Activated T-helper 17 cell treated with anti-CD3 and anti-CD28 coated beads, Interleukin-2, amount 50 U/mL, for 72 hours (primary cell): ENCODE measurements around the gene PRSS50. TPM values are rescaled to one million over a fixed set of nuclear protein-coding genes. Genes with fewer than 3 reads are reported as not detected.
A peak's percentile ranks its signal among the peaks of the same experiment; 100 is the strongest.
"Not testable (repeated sequence)": the region's sequence is repeated elsewhere in the genome, so short reads cannot be mapped to it uniquely, and the experiment has no call there.

Experiments
- ATAC-seq: fragments of 150-1000 bp; cut with Tn5 transposase; replicated peaks from 2 replicates; pipeline ENCODE4 v1.10.0; 2021; ENCODE audit warnings: mild to moderate bottlenecking, moderate library complexity
- H3K27ac Mint-ChIP-seq: one replicate; pipeline ENCODE4 v1.8.0; 2022; ENCODE audit warnings: mixed read lengths
- H3K27me3 Mint-ChIP-seq: one replicate; pipeline ENCODE4 v1.8.0; 2022; ENCODE audit warnings: mixed read lengths
- H3K36me3 Mint-ChIP-seq: one replicate; pipeline ENCODE4 v1.8.0; 2022; ENCODE audit warnings: low read depth, mild to moderate bottlenecking, mixed read lengths
- H3K4me1 Mint-ChIP-seq: one replicate; pipeline ENCODE4 v1.8.0; 2022; ENCODE audit warnings: mixed read lengths
- H3K4me3 Mint-ChIP-seq: one replicate; pipeline ENCODE4 v1.8.0; 2022; ENCODE audit warnings: mild to moderate bottlenecking, mixed read lengths
- H3K9me3 Mint-ChIP-seq: one replicate; pipeline ENCODE4 v1.8.0; 2022; ENCODE audit warnings: mixed read lengths
- total RNA-seq, 2 donors: library from RNA; stranded (reverse); gene quantifications; one replicate each; pipeline ENCODE4 v1.2.3, GENCODE V29; 2022

Gene PRSS50
- total RNA-seq, 2 donors from 2014 or later: 0.11 TPM; not detected in 1

GRCh38 chr3:46707601-46708011 lies 10.1 kb downstream of the PRSS50 start:
- no peaks in the 10 kb centered on the region for H3K27me3 Mint-ChIP-seq
- H3K36me3 Mint-ChIP-seq: no peaks in the 10 kb centered on the region
- ATAC-seq: no peak
- no peaks in the 10 kb centered on the region for H3K4me1 Mint-ChIP-seq
- H3K4me3 Mint-ChIP-seq: no peak overlapping the region
- peak overlapping the region; percentile 25 for H3K27ac Mint-ChIP-seq
- no peaks in the 10 kb centered on the region for H3K9me3 Mint-ChIP-seq

DNA sequence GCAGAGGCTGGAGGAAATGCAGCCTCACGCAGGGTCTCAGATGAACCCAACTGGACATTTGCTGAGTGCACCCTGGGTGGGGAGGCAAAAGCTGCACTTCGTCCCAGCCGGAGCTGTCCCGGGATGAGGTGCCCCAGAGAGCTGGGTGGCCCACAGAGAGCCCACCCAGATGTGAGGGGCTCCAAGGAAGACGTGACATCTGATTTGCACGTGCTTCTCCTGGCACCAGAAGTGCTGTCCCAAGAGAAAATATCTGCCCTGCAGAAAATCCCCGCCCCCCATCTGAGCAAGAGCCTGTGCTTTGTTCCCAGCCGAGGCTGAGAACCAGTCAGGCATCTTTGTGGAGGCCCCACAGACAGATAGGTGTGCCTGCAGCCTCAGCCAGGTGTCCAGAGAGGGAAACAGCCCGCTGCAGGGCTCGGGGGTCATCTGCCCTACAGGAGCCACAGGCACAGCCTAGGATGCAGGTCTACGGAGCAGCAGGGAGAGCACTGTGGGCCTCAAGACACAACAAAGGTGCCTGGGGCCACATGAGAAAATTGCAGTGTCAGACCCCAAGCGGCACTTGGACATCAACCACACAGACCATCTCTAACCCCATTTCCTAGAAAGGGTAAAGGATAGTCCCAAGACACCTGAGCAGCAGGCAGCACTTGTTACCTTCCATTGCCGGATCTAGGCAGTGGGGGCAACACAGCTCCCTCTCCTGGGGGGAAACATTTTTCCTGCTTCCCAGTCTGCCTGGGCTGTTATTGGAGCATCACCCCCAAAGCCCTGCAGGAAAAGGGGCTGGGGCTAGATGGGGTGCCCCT lies 10.7 kb downstream of the PRSS50 start:
- H3K4me3 Mint-ChIP-seq: no peak overlapping the region
- no peaks in the 10 kb centered on the region for H3K9me3 Mint-ChIP-seq
- no peaks in the 10 kb centered on the region for H3K36me3 Mint-ChIP-seq
- no peaks in the 10 kb centered on the region for H3K27me3 Mint-ChIP-seq
- H3K4me1 Mint-ChIP-seq: peaks cover 1% of the 10 kb centered on the region
- no peak overlapping the region for H3K27ac Mint-ChIP-seq
- no peak for ATAC-seq

GRCh38 chr3:46705751-46706552 lies 11.7 kb downstream of the PRSS50 start:
- ATAC-seq: no peak
- Mint-ChIP-seq H3K4me3 (no peak overlapping the region), H3K4me1 (peaks cover 5% of the 10 kb centered on the region), H3K36me3 (no peaks in the 10 kb centered on the region), H3K27me3 (peaks cover 4% of the 10 kb centered on the region), H3K27ac (no peak overlapping the region), H3K9me3 (no peaks in the 10 kb centered on the region)

- Mint-ChIP-seq H3K4me1 (peaks cover 5% of the 10 kb centered on the region), H3K9me3 (no peaks in the 10 kb centered on the region), H3K36me3 (no peaks in the 10 kb centered on the region), H3K27ac (no peak overlapping the region), H3K4me3 (no peak overlapping the region), H3K27me3 (peaks cover 4% of the 10 kb centered on the region)
- ATAC-seq: peak; percentile 83
Observed at GRCh38 chr3:46705022-46705530, 12.6 kb downstream of the PRSS50 start.

- not testable (repeated sequence) for H3K9me3 Mint-ChIP-seq, H3K4me1 Mint-ChIP-seq, H3K27me3 Mint-ChIP-seq, ATAC-seq, H3K27ac Mint-ChIP-seq, H3K36me3 Mint-ChIP-seq, H3K4me3 Mint-ChIP-seq
Observed at GRCh38 chr3:46704346-46704745, 13.3 kb downstream of the PRSS50 start.

DNA sequence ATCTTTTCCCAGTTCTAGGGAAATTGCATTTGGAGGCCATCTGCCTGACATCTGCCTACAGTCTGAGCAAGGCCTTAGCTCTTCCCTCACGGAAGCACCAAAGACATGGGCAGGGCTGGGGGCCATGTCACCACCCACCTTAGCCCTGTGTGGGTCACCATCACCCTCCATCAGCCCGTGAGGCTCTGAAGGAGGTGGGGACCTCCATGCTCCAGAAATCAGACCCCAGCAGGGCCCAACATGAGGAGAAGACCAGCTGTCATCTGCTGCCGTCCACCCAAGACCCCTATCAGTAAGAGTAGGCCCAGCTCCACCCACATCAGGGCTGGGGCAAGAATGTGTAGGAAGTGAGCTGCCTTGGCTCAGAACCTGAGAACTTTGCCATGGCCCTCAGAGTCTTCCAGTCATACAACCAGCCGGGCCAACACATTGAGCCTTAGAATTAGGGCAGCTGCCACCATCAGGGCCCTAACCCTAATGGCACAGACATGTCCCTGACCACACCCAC lies 14.6 kb downstream of the PRSS50 start:
- Mint-ChIP-seq H3K27ac (no peak overlapping the region), H3K4me1 (peaks cover 5% of the 10 kb centered on the region), H3K4me3 (no peak overlapping the region), H3K27me3 (peaks cover 4% of the 10 kb centered on the region), H3K36me3 (no peaks in the 10 kb centered on the region), H3K9me3 (no peaks in the 10 kb centered on the region)
- no peak for ATAC-seq

DNA sequence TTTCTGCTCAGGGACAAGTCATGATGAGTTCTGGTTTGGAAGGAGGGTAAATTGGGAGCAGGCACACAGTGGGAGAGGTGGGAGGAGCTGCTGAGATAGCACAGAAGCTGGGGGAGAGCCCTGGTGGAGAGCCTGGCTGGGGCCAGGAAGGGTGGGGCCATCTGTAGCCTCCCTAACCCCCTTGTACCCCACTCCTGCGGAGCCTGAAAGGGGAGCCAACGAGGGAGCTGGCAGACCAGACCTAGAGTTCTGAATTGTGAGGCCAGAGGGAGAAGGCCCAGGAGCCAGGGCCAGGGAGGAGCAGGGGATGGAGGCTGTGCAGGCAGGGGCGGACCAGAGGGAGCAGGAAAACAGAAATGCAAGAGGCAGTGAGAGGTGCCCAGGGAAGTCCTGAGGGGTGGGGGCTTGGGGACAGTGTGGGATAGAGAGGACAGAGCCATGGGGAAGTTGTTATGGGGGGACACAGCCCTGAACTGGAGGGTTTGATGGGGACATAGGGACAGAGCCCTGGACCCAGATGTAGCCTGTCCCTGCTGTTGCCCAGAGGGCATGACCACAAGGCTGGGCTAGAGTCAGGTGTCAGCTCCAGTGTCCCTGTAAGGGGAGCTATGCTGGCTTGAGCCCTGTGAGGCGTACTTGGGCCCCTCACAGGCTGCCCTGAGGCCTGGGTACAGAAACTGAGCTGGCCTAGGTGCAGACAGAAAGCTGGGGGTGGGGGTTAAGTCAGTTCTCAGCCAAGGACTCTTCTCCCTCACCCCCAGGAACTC lies 15.2 kb downstream of the PRSS50 start:
- no peaks in the 10 kb centered on the region for H3K9me3 Mint-ChIP-seq
- peaks cover 4% of the 10 kb centered on the region for H3K27me3 Mint-ChIP-seq
- peaks cover 5% of the 10 kb centered on the region for H3K4me1 Mint-ChIP-seq
- peak overlapping the region; percentile 67 for H3K27ac Mint-ChIP-seq
- no peaks in the 10 kb centered on the region for H3K36me3 Mint-ChIP-seq
- no peak overlapping the region for H3K4me3 Mint-ChIP-seq
- no peak for ATAC-seq

GRCh38 chr3:46701181-46701939 lies 16.3 kb downstream of the PRSS50 start, which contains the start of gene TMIE:
Gene TMIE, plus strand, starts transcription at chr3:46701392. Its CDS starts 96 bp downstream, at chr3:46701488.
- H3K27me3 Mint-ChIP-seq: peaks cover 4% of the 10 kb centered on the region
- ATAC-seq: peak; percentile 20
- H3K4me1 Mint-ChIP-seq: peaks cover 5% of the 10 kb centered on the region
- H3K27ac Mint-ChIP-seq: peak within 1 kb of the TSS; percentile 67
- H3K9me3 Mint-ChIP-seq: no peaks in the 10 kb centered on the region
- peak within 1 kb of the TSS; percentile 34 for H3K4me3 Mint-ChIP-seq
- no peaks in the 10 kb centered on the region for H3K36me3 Mint-ChIP-seq

GRCh38 chr3:46700772-46701171 lies 16.9 kb downstream of the PRSS50 start:
- Mint-ChIP-seq H3K27me3 (peaks cover 4% of the 10 kb centered on the region), H3K27ac (no peak overlapping the region), H3K4me1 (peaks cover 8% of the 10 kb centered on the region), H3K36me3 (no peaks in the 10 kb centered on the region), H3K9me3 (no peaks in the 10 kb centered on the region), H3K4me3 (peak overlapping the region; percentile 30)
- no peak for ATAC-seq

GRCh38 chr3:46699676-46700523 lies 17.8 kb downstream of the PRSS50 start:
- Mint-ChIP-seq H3K27me3 (peaks cover 4% of the 10 kb centered on the region), H3K4me3 (no peak overlapping the region), H3K4me1 (peaks cover 16% of the 10 kb centered on the region), H3K27ac (no peak overlapping the region), H3K9me3 (no peaks in the 10 kb centered on the region), H3K36me3 (no peaks in the 10 kb centered on the region)
- no peak for ATAC-seq

- H3K9me3 Mint-ChIP-seq: no peaks in the 10 kb centered on the region
- ATAC-seq: no peak
- peak overlapping the region; percentile 87 for H3K27ac Mint-ChIP-seq
- H3K27me3 Mint-ChIP-seq: no peaks in the 10 kb centered on the region
- H3K4me1 Mint-ChIP-seq: peaks cover 24% of the 10 kb centered on the region
- H3K4me3 Mint-ChIP-seq: peak overlapping the region; percentile 89
- no peaks in the 10 kb centered on the region for H3K36me3 Mint-ChIP-seq
Observed at GRCh38 chr3:46695962-46696894, 21.4 kb downstream of the PRSS50 start.
